Omental fat pad (tissue), 4 donors: Measurements from ENCODE around the gene CFAP300. TPM values are rescaled to one million over a fixed set of nuclear protein-coding genes. Genes with fewer than 3 reads are reported as not detected.

Experiments
- ATAC-seq: fragments of 150-250 bp; one replicate; pipeline ENCODE4 v1.9.1; 2016; ENCODE audit warnings: mild to moderate bottlenecking, moderate library complexity; ENCODE audit not compliant: low FRiP score
- DNase-seq: peaks from one replicate; pipeline ENCODE4 v3.0.0-alpha.2; 2019; ENCODE audit warnings: low spot score
- CTCF ChIP-seq, 3 donors: fragments of 450-650 bp; IDR thresholded peaks; one replicate each; pipeline ENCODE4 v1.5.1; 2016 to 2017; ENCODE audit warnings: antibody characterized with exemption in 3 of 3, mild to moderate bottlenecking in 3 of 3, moderate library complexity in 2 of 3
- total RNA-seq, 4 donors: library from RNA; depleted of rRNA; stranded (reverse); fragments of >200 nt; gene quantifications; one replicate each; pipeline ENCODE4 v1.1.0, GENCODE V29; 2016

Gene CFAP300
- total RNA-seq, 4 donors from 2014 or later = 1.0 to 3.2 (median 1.2) TPM

DNA sequence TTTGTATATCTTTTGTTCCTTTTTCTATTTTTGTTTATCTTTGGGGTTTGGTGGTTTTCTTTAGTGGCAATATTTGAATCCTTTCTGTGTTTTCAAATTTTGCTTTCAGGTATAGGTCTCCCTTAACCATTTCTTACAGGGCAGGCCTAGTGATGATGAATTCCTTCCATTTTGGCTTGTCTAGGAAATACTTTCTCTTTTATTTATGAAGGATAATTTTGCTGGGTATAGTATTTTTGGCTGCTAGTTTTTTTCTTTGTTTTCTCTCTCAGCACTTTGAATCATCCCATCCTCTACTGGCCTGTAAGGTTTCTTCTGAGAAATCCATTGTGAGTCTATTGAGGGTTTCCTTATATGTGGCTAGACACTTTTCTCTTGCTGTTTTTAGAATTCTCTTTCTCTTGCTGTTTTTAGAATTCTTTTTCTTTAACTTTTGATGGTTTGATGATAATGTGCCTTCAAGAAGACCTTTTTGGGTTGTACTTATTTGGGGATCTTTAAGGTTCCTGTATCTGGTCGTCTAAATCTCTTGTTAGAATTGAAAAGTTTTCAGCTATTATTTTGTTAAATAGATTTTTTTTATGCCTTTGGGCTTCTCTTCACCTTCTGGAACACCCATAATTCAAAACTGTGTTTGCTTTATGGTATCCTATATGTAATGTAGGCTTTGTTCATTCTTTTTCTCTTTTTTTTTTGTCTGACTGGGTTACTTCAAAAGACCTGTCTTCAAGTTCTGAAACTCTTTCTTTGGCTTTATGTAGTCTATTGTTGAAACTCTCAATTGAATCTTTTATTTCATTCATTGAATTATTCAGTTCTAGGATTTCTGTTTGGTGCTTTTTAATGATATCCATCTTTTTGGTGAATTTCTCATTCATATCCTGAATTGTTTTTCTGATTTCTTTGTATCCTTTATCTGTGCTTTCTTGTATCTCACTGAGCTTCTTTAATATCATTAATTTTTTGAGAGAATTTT lies 24.5 kb downstream of the CFAP300 start:
- no peak for ATAC-seq
- no peak for DNase-seq
- TF ChIP-seq CTCF (IDR thresholded peaks at IDR 0.05) = no peak

- ATAC-seq (no peak), DNase-seq (no peak)
- TF ChIP-seq CTCF (IDR thresholded peaks at IDR 0.05) = no peak
Measured at GRCh38 chr11:102073253-102073652, 26.0 kb downstream of the CFAP300 start.

DNA sequence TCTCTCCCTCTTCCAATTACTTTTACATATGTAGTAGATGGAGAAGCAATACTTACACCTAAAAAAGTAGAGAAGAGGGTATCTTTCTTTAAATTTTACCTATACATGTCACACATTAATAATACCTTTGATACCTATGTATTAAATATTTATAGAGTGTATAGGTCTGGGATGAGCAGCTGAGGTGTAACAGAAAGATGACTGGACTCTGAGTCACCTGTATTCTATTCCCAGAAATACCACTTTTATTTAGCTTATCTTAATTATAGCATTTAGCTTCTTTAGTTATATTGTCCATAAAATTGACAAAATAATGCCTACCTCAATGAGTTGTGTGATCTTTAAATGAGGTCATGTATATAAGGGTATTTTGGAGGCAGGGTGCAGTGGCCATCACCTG lies 32.4 kb downstream of the CFAP300 start:
- DNase-seq (no peak), ATAC-seq (no peak)
- no peak for TF ChIP-seq CTCF (IDR thresholded peaks at IDR 0.05)

- TF ChIP-seq CTCF (IDR thresholded peaks at IDR 0.05) = no peak
- ATAC-seq (no peak), DNase-seq (no peak)
Measured at GRCh38 chr11:102081313-102081712, 34.1 kb downstream of the CFAP300 start.

- no peak for TF ChIP-seq CTCF (IDR thresholded peaks at IDR 0.05)
- DNase-seq = no peak
- no peak for ATAC-seq
Measured at GRCh38 chr11:102085864-102086551, 38.8 kb downstream of the CFAP300 start.

GRCh38 chr11:102097186-102097585 lies 49.9 kb downstream of the CFAP300 start:
- no peak for ATAC-seq
- TF ChIP-seq CTCF (IDR thresholded peaks at IDR 0.05) = no peak
- DNase-seq = no peak
